ENCODE data around the gene ABHD12B.
A peak's percentile ranks its signal among the peaks of the same experiment; 100 is the strongest.
"Not testable (repeated sequence)": the region's sequence is repeated elsewhere in the genome, so short reads cannot be mapped to it uniquely, and the experiment has no call there.

ABHD12B gene

GRCh38 chr14:50937325-50937724 lies 65.5 kb downstream of the ABHD12B start:
- peak; percentile 42 for DNase-seq

- DNase-seq: no peak
Observed at GRCh38 chr14:50937800-50938199, 65.9 kb downstream of the ABHD12B start.

- DNase-seq: no peak
Observed at GRCh38 chr14:50941151-50941550, 69.3 kb downstream of the ABHD12B start.

GRCh38 chr14:50941638-50942037 lies 69.8 kb downstream of the ABHD12B start:
- not testable (repeated sequence) for DNase-seq

GRCh38 chr14:50943261-50943942 lies 71.5 kb downstream of the ABHD12B start:
- DNase-seq: no peak

GRCh38 chr14:50943943-50944646 lies 72.2 kb downstream of the ABHD12B start, which contains the start of gene PYGL:
Gene PYGL, minus strand, starts transcription at chr14:50944483. Its CDS starts 80 bp downstream, at chr14:50944403.
- no peak for DNase-seq

GRCh38 chr14:50944647-50945413 lies 73.0 kb downstream of the ABHD12B start:
- no peak for DNase-seq

GRCh38 chr14:50946234-50946935 lies 74.5 kb downstream of the ABHD12B start:
- no peak for DNase-seq

GRCh38 chr14:50947446-50947845 lies 75.6 kb downstream of the ABHD12B start:
- no peak for DNase-seq

GRCh38 chr14:50948205-50948604 lies 76.4 kb downstream of the ABHD12B start:
- DNase-seq: no peak

- DNase-seq: no peak
Observed at GRCh38 chr14:50951032-50951431, 79.2 kb downstream of the ABHD12B start.

GRCh38 chr14:50953502-50953901 lies 81.6 kb downstream of the ABHD12B start:
- no peak for DNase-seq
